H9 (cell line): Measurements from ENCODE around the gene LARGE1. TPM values are rescaled to one million over a fixed set of nuclear protein-coding genes. Genes with fewer than 3 reads are reported as not detected.

Experiments used
- DNase-seq: peaks from one replicate; pipeline ENCODE4 v3.0.0-alpha.2; 2017
- H2AFZ ChIP-seq: one replicate; pipeline ENCODE4 v1.6.1; 2013; ENCODE audit warnings: mild to moderate bottlenecking, low read length, control low read depth, moderate library complexity
- H2AK5ac ChIP-seq: 2 replicates; pipeline ENCODE4 v1.6.1; 2013; ENCODE audit warnings: low read length, control low read depth, mixed read lengths; ENCODE audit not compliant: insufficient read length
- H2BK120ac ChIP-seq: one replicate; pipeline ENCODE4 v1.6.1; 2013; ENCODE audit warnings: low read depth, mild to moderate bottlenecking, low read length, control low read depth, inconsistent platforms; ENCODE audit not compliant: poor library complexity, severe bottlenecking
- H2BK12ac ChIP-seq: 2 replicates; pipeline ENCODE4 v1.6.1; 2013; ENCODE audit warnings: low read length, control low read depth, mixed read lengths, low read depth; ENCODE audit not compliant: insufficient read length
- H2BK15ac ChIP-seq: 2 replicates; pipeline ENCODE4 v1.6.1; 2013; ENCODE audit warnings: low read depth, low read length, control low read depth
- H2BK20ac ChIP-seq: one replicate; pipeline ENCODE4 v1.6.1; 2013; ENCODE audit warnings: low read depth, mild to moderate bottlenecking, low read length, control low read depth, inconsistent platforms; ENCODE audit not compliant: poor library complexity, severe bottlenecking
- H2BK5ac ChIP-seq: 2 replicates; pipeline ENCODE4 v1.6.1; 2013; ENCODE audit warnings: low read length, control low read depth, mixed read lengths; ENCODE audit not compliant: insufficient read length
- H3K14ac ChIP-seq: 2 replicates; pipeline ENCODE4 v1.6.1; 2013; ENCODE audit warnings: low read length, control low read depth; ENCODE audit not compliant: insufficient read depth
- H3K18ac ChIP-seq: 2 replicates; pipeline ENCODE4 v1.6.1; 2013; ENCODE audit warnings: low read depth, mild to moderate bottlenecking, mixed read lengths, low read length, control low read depth; ENCODE audit not compliant: insufficient read length
- H3K23ac ChIP-seq: 2 replicates; pipeline ENCODE4 v1.6.1; 2013; ENCODE audit warnings: low read length, control low read depth, mixed read lengths, low read depth; ENCODE audit not compliant: insufficient read length
- H3K23me2 ChIP-seq: 2 replicates; pipeline ENCODE4 v1.6.1; 2013; ENCODE audit warnings: low read depth, mild to moderate bottlenecking, mixed read lengths, low read length, control low read depth; ENCODE audit not compliant: insufficient read length, poor library complexity, severe bottlenecking
- H3K27ac ChIP-seq: 2 replicates; pipeline ENCODE4 v1.5.1; 2013; ENCODE audit warnings: low read length, control low read depth, mixed read lengths, low read depth; ENCODE audit not compliant: insufficient read length
- H3K27me3 ChIP-seq: 2 replicates; pipeline ENCODE4 v1.6.1; 2013; ENCODE audit warnings: low read length, control low read depth, inconsistent platforms; ENCODE audit not compliant: insufficient read depth
- H3K4ac ChIP-seq: 2 replicates; pipeline ENCODE4 v1.6.1; 2013; ENCODE audit warnings: low read depth, mild to moderate bottlenecking, control low read depth, inconsistent platforms, low read length, moderate library complexity
- H3K4me1 ChIP-seq: 2 replicates; pipeline ENCODE4 v1.6.1; 2013; ENCODE audit warnings: low read length, control low read depth, inconsistent platforms; ENCODE audit not compliant: insufficient read depth
- H3K4me2 ChIP-seq: 2 replicates; pipeline ENCODE4 v1.6.1; 2013; ENCODE audit warnings: low read length, control low read depth, mixed read lengths; ENCODE audit not compliant: insufficient read length, insufficient read depth
- H3K56ac ChIP-seq: 2 replicates; pipeline ENCODE4 v1.6.1; 2013; ENCODE audit warnings: low read depth, mild to moderate bottlenecking, mixed read lengths, low read length, control low read depth; ENCODE audit not compliant: insufficient read length
- H3K79me1 ChIP-seq: 2 replicates; pipeline ENCODE4 v1.6.1; 2013; ENCODE audit warnings: low read depth, mild to moderate bottlenecking, moderate library complexity, low read length, control low read depth, inconsistent platforms; ENCODE audit not compliant: insufficient read depth, poor library complexity, severe bottlenecking
- H3K79me2 ChIP-seq: 2 replicates; pipeline ENCODE4 v1.6.1; 2013; ENCODE audit warnings: low read length, control low read depth, inconsistent platforms; ENCODE audit not compliant: insufficient read depth
- H3K9ac ChIP-seq: 2 replicates; pipeline ENCODE4 v1.6.1; 2013; ENCODE audit warnings: low read length, control low read depth, mixed read lengths; ENCODE audit not compliant: insufficient read length; ENCODE audit errors: extremely low read depth
- H3K9me3 ChIP-seq: one replicate; pipeline ENCODE4 v1.6.1; 2013; ENCODE audit warnings: low read depth, low read length, inconsistent platforms; ENCODE audit not compliant: control insufficient read depth
- H3T11ph ChIP-seq: one replicate; pipeline ENCODE4 v1.6.1; 2013; ENCODE audit warnings: mild to moderate bottlenecking, low read length, control low read depth, inconsistent platforms
- H4K20me1 ChIP-seq: one replicate; pipeline ENCODE4 v1.6.1; 2013; ENCODE audit not compliant: control insufficient read depth, insufficient read length, insufficient read depth
- H4K5ac ChIP-seq: 2 replicates; pipeline ENCODE4 v1.6.1; 2013; ENCODE audit warnings: low read depth, mild to moderate bottlenecking, mixed read lengths, low read length, control low read depth; ENCODE audit not compliant: insufficient read length
- H4K8ac ChIP-seq: replicated peaks from 2 replicates; pipeline ENCODE4 v1.6.1; 2013; ENCODE audit warnings: low read length, control low read depth, mixed read lengths, low read depth; ENCODE audit not compliant: insufficient read length
- H4K91ac ChIP-seq: 2 replicates; pipeline ENCODE4 v1.6.1; 2013; ENCODE audit warnings: low read depth, mild to moderate bottlenecking, moderate library complexity, mixed read lengths, low read length, control low read depth; ENCODE audit not compliant: insufficient read length
- H3K27ac Mint-ChIP-seq, 3 experiments: 2 replicates in 2 of 3; 3 replicates in 1 of 3; pipeline ENCODE4 v1.8.0; 2020 to 2021; ENCODE audit warnings: mixed read lengths in 3 of 3, mild to moderate bottlenecking in 1 of 3, moderate library complexity in 1 of 3
- H3K27me3 Mint-ChIP-seq: 2 replicates; pipeline ENCODE4 v1.8.0; 2021; ENCODE audit warnings: low read depth, mild to moderate bottlenecking, moderate library complexity, mixed read lengths
- H3K36me3 Mint-ChIP-seq, 3 experiments: 2 replicates in 2 of 3; 3 replicates in 1 of 3; pipeline ENCODE4 v1.8.0; 2020 to 2021; ENCODE audit warnings: low read depth in 3 of 3, mixed read lengths in 3 of 3; ENCODE audit not compliant: insufficient read depth in 1 of 3
- H3K4me1 Mint-ChIP-seq, 2 experiments: 2 replicates each; pipeline ENCODE4 v1.8.0; 2020; ENCODE audit warnings: mixed read lengths in 2 of 2
- H3K4me3 Mint-ChIP-seq, 2 experiments: 2 replicates in 1 of 2; 3 replicates in 1 of 2; pipeline ENCODE4 v1.8.0; 2020 to 2021; ENCODE audit warnings: mild to moderate bottlenecking in 2 of 2, mixed read lengths in 2 of 2, moderate library complexity in 1 of 2
- H3K9me3 Mint-ChIP-seq, 2 experiments: 2 replicates in 1 of 2; 3 replicates in 1 of 2; pipeline ENCODE4 v1.8.0; 2020; ENCODE audit warnings: mild to moderate bottlenecking in 2 of 2, mixed read lengths in 2 of 2, moderate library complexity in 1 of 2
- CTCF ChIP-seq: fragments of 200-600 bp; sonication (generic); conservative IDR thresholded peaks from 3 replicates; pipeline ENCODE4 v1.8.0; 2021; ENCODE audit warnings: antibody characterized with exemption, mild to moderate bottlenecking
- WGBS: extraction: QIAGEN DNeasy Blood & Tissue Kit; methylation state at CpG from one replicate; pipeline ENCODE4 v1.1.7; 2013; ENCODE audit warnings: missing lambda C conversion rate, low lambda C conversion rate, mixed read lengths; ENCODE audit not compliant: insufficient read length; ENCODE audit errors: extremely low coverage; 5-methylcytosine and 5-hydroxymethylcytosine counted together
- total RNA-seq: library from RNA; stranded (reverse); gene quantifications from 2 replicates; pipeline ENCODE4 v1.2.1, GENCODE V29; 2021

Gene LARGE1
- total RNA-seq, 1 experiment from 2014 or later = 43.5 TPM

GRCh38 chr22:33706100-33706499 lies 214.2 kb downstream of the LARGE1 start:
- H3K79me2 ChIP-seq = peaks cover 5% of the 10 kb centered on the region; the same call in 1 of the 2 replicates

More at GRCh38 chr22:33706100-33706499, 214.2 kb downstream of the LARGE1 start:
- Histone ChIP-seq H3K9me3 (no peaks in the 10 kb centered on the region), H3K4me2 (no peak overlapping the region), H2AK5ac (no peak overlapping the region), H3K27me3 (no peaks in the 10 kb centered on the region), H3K14ac (no peak overlapping the region), H4K5ac (no peak overlapping the region), H4K20me1 (no peaks in the 10 kb centered on the region), H3K9ac (no peak overlapping the region), H4K8ac (no peak overlapping the region), H3K23ac (no peak overlapping the region), H3K23me2 (no peaks in the 10 kb centered on the region), H3K56ac (no peak overlapping the region), H3K4ac (no peak overlapping the region), H2BK20ac (no peak overlapping the region), H3T11ph (no peak overlapping the region), H2BK15ac (no peak overlapping the region), H3K79me1 (peaks cover 3% of the 10 kb centered on the region), H3K18ac (no peak overlapping the region), H2BK120ac (no peak overlapping the region), H4K91ac (no peak overlapping the region), H2AFZ (no peak overlapping the region), H2BK5ac (no peak overlapping the region), H3K4me1 (peaks cover 2% of the 10 kb centered on the region), H2BK12ac (no peak overlapping the region), H3K27ac (no peak overlapping the region)
- no peaks in the 10 kb centered on the region for H3K27me3 Mint-ChIP-seq
- peak overlapping the region; percentile 21 to 60 (median 59); a peak in 2 of 7 replicates for H3K27ac Mint-ChIP-seq
- H3K9me3 Mint-ChIP-seq = peaks cover 10 to 14% of the 10 kb centered on the region in 2 experiments
- peaks cover 18 to 29% (median 23%) of the 10 kb centered on the region in 3 experiments for H3K36me3 Mint-ChIP-seq
- no CpG with 5 or more reads among the region's 5 CpGs for WGBS
- peak; percentile 22; the same call in 1 of the 3 replicates for TF ChIP-seq CTCF
- peaks cover 26 to 27% of the 10 kb centered on the region in 2 experiments for H3K4me1 Mint-ChIP-seq
- peak; percentile 41 for DNase-seq
- H3K4me3 Mint-ChIP-seq = no peak overlapping the region
